ENCODE data around the gene ADGRD1. TPM values are rescaled to one million over a fixed set of nuclear protein-coding genes. Genes with fewer than 3 reads are reported as not detected.

The ADGRD1 gene
- total and polyA plus RNA-seq, 2 of the 8 experiments (the other 6 are each of a cell fraction or from before 2014, with no cell fraction given) = 0.36 to 0.48 TPM

DNA sequence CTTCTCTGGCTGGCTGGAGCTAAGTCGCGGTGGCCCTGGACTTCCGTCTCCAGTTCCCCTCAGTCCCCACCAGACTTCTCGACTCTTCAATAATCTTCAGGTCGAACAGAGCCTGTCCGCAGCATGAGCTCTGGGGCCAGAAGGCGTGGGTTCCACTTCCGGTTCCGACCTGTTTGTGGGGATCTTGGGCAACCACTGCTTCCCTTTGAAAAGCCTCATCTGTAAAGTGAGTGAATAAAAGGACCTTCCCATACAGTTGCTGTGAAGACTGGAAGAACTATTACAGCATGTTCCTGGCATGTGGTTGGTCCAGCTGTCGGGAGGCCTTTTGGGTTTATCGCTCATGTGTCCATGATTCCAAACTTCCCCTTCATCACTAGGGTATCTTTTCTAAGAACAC, 19.4 kb downstream of the ADGRD1 start:
- Histone ChIP-seq H3K36me3 (ENCODE audit: control insufficient read depth in 2 of 4, insufficient read depth in 4 of 4, low read length in 3 of 4) (no peaks in the 10 kb centered on the region), H3K4me3 (ENCODE audit: extremely low read depth in 1 of 4, insufficient read depth in 2 of 4, low read depth in 3 of 4, low read length in 4 of 4) (no peak overlapping the region), H2AFZ (ENCODE audit: low read length) (no peak overlapping the region), H2BK15ac (ENCODE audit: low read length) (no peak overlapping the region), H2BK5ac (ENCODE audit: low read depth, low read length) (no peak overlapping the region), H2BK20ac (ENCODE audit: low read length) (no peak overlapping the region), H3K56ac (replicated peaks; ENCODE audit: insufficient read length, low read depth, low read length) (no peak overlapping the region), H3K4ac (replicated peaks; ENCODE audit: insufficient read length, low read depth, low read length) (no peak overlapping the region), H3K79me1 (ENCODE audit: low read depth, low read length) (no peaks in the 10 kb centered on the region), H3K9me3 (ENCODE audit: insufficient read depth in 2 of 2, low read depth in 1 of 2, low read length in 1 of 2) (no peaks in the 10 kb centered on the region), H3K4me1 (replicated peaks in 1 of 4; ENCODE audit: control insufficient read depth in 3 of 4, insufficient read depth in 4 of 4, low read length in 3 of 4) (no peaks in the 10 kb centered on the region; a peak in 1 of 7 replicates), H3K79me2 (ENCODE audit: control insufficient read depth in 1 of 2, insufficient read depth in 2 of 2, low read length in 2 of 2) (no peaks in the 10 kb centered on the region), H3K27me3 (replicated peaks in 1 of 4; ENCODE audit: control insufficient read depth in 3 of 4, extremely low read depth in 1 of 4, insufficient read depth in 3 of 4, low read length in 3 of 4) (no peaks in the 10 kb centered on the region; a peak in 1 of 7 replicates), H3K27ac (ENCODE audit: low read depth, low read length) (no peak overlapping the region), H3K18ac (ENCODE audit: extremely low read depth, low read length) (no peak overlapping the region), H4K91ac (replicated peaks; ENCODE audit: insufficient read length, low read length) (no peak overlapping the region), H2BK120ac (replicated peaks; ENCODE audit: low read depth, low read length) (no peak overlapping the region), H4K8ac (ENCODE audit: extremely low read depth, insufficient read depth, low read length) (no peak overlapping the region), H3K23me2 (ENCODE audit: low read depth, low read length) (no peaks in the 10 kb centered on the region), H3K4me2 (ENCODE audit: insufficient read depth in 1 of 2, low read depth in 2 of 2, low read length in 2 of 2) (no peak overlapping the region), H3K14ac (ENCODE audit: insufficient read length) (no peak overlapping the region), H3K23ac (ENCODE audit: insufficient read length) (no peak overlapping the region), H2AK5ac (ENCODE audit: low read depth, low read length) (no peak overlapping the region), H4K20me1 (replicated peaks in 1 of 2; ENCODE audit: control insufficient read depth in 1 of 2, insufficient read depth in 2 of 2, low read length in 2 of 2) (no peaks in the 10 kb centered on the region), H4K5ac (ENCODE audit: insufficient read length, low read depth, low read length) (no peak overlapping the region), H2BK12ac (ENCODE audit: low read depth, low read length) (no peak overlapping the region), H3K9ac (replicated peaks in 1 of 4; ENCODE audit: extremely low read depth in 1 of 4, low read depth in 3 of 4, low read length in 3 of 4) (no peak overlapping the region)
- DNase-seq (ENCODE audit: low read depth in 1 of 2, low spot score in 2 of 2) (no peak), FAIRE-seq (no peak)
- ChIA-PET POLR2A (ENCODE audit: partially characterized antibody) (interaction anchor here (1.1 kb wide), 1 partner anchor 89 kb away, joined by 3 read pairs; no protein-coding TSS in a partner anchor), CTCF (ENCODE audit: partially characterized antibody) (no interaction called here)
- 88% methylated on average over 11 of the region's 11 CpGs; no CpG with 5 or more reads in 1 of the 2 experiments for WGBS, 2 experiments (ENCODE audit: extremely low coverage in 1 of 2, insufficient coverage in 1 of 2, insufficient read length in 1 of 2, insufficient replicate concordance in 2 of 2, low coverage in 1 of 2, low lambda C conversion rate in 2 of 2, missing lambda C conversion rate in 1 of 2)
- TF ChIP-seq POLR2A (IDR thresholded peaks at IDR 0.05; ENCODE audit: control extremely low read depth in 1 of 2, low read depth in 2 of 2, low read length in 2 of 2) (no peak), NRF1 (IDR thresholded peaks at IDR 0.05; ENCODE audit: low read depth, low read length) (no peak), SAP30 (IDR thresholded peaks at IDR 0.05; ENCODE audit: insufficient read depth, insufficient replicate concordance, low read length) (no peak), JUND (IDR thresholded peaks at IDR 0.05; ENCODE audit: low read length) (no peak), KDM1A (IDR thresholded peaks at IDR 0.05; ENCODE audit: borderline replicate concordance, low read length) (no peak)

All from H1 (cell line).